GM23338 (cell line): ENCODE data around the gene TLE2. TPM values are rescaled to one million over a fixed set of nuclear protein-coding genes. Genes with fewer than 3 reads are reported as not detected.

Experiments used
- ATAC-seq: fragments of 200-7000 bp; cut with Tn5 transposase; 3 replicates; pipeline ENCODE4 v1.9.1; 2020
- DNase-seq: peaks from one replicate; pipeline ENCODE4 v3.0.0-alpha.2; 2015; ENCODE audit warnings: low spot score
- H2AFZ ChIP-seq: fragments of 200-600 bp; sonication (generic); 2 replicates; pipeline ENCODE4 v1.8.0; 2016; ENCODE audit warnings: antibody characterized with exemption, mild to moderate bottlenecking, moderate library complexity
- H3F3A ChIP-seq: fragments of 200-600 bp; sonication (generic); replicated peaks from 2 replicates; pipeline ENCODE4 v1.8.0; 2017; ENCODE audit warnings: antibody characterized with exemption, mixed run types, low read depth
- H3K27ac ChIP-seq: fragments of 200-600 bp; sonication (generic); 2 replicates; pipeline ENCODE4 v1.6.1; 2016; ENCODE audit warnings: low read depth
- H3K27me3 ChIP-seq: fragments of 200-600 bp; sonication (generic); 2 replicates; pipeline ENCODE4 v1.8.0; 2016; ENCODE audit warnings: mild to moderate bottlenecking, mixed run types, moderate library complexity; ENCODE audit not compliant: insufficient read depth
- H3K36me3 ChIP-seq: fragments of 200-600 bp; sonication (generic); 2 replicates; pipeline ENCODE4 v1.8.0; 2016; ENCODE audit warnings: mild to moderate bottlenecking; ENCODE audit not compliant: insufficient read depth
- H3K4me1 ChIP-seq: fragments of 200-600 bp; sonication (generic); 2 replicates; pipeline ENCODE4 v1.8.0; 2016; ENCODE audit warnings: mild to moderate bottlenecking, moderate library complexity; ENCODE audit not compliant: insufficient read depth
- H3K4me2 ChIP-seq: fragments of 200-600 bp; sonication (generic); 2 replicates; pipeline ENCODE4 v1.7.1; 2017; ENCODE audit warnings: mixed run types
- H3K4me3 ChIP-seq: fragments of 200-600 bp; sonication (generic); 2 replicates; pipeline ENCODE4 v1.6.1; 2016; ENCODE audit warnings: mixed run types
- H3K79me2 ChIP-seq: fragments of 200-600 bp; sonication (generic); replicated peaks from 2 replicates; pipeline ENCODE4 v1.8.0; 2017; ENCODE audit warnings: mild to moderate bottlenecking; ENCODE audit not compliant: insufficient read depth
- H3K9me2 ChIP-seq: fragments of 200-600 bp; sonication (generic); 2 replicates; pipeline ENCODE4 v1.8.0; 2017; ENCODE audit not compliant: insufficient read depth
- H4K20me1 ChIP-seq: fragments of 200-600 bp; sonication (generic); replicated peaks from 2 replicates; pipeline ENCODE4 v1.8.0; 2017; ENCODE audit warnings: mild to moderate bottlenecking; ENCODE audit not compliant: insufficient read depth
- H3K27ac Mint-ChIP-seq: 2 replicates; pipeline ENCODE4 v1.8.0; 2020; ENCODE audit warnings: inconsistent platforms, mild to moderate bottlenecking, moderate library complexity, mixed read lengths
- H3K27me3 Mint-ChIP-seq: 3 replicates; pipeline ENCODE4 v1.8.0; 2022; ENCODE audit warnings: low read depth, mild to moderate bottlenecking, moderate library complexity, mixed read lengths, inconsistent platforms; ENCODE audit not compliant: insufficient read depth, poor library complexity
- H3K36me3 Mint-ChIP-seq: 3 replicates; pipeline ENCODE4 v1.8.0; 2021; ENCODE audit warnings: low read depth, mild to moderate bottlenecking, inconsistent platforms, moderate library complexity, mixed read lengths
- H3K4me1 Mint-ChIP-seq: 3 replicates; pipeline ENCODE4 v1.8.0; 2020; ENCODE audit warnings: mild to moderate bottlenecking, inconsistent platforms, mixed read lengths
- H3K4me3 Mint-ChIP-seq: 3 replicates; pipeline ENCODE4 v1.8.0; 2021; ENCODE audit warnings: moderate library complexity, mild to moderate bottlenecking, inconsistent platforms, mixed read lengths
- H3K9me3 Mint-ChIP-seq: 3 replicates; pipeline ENCODE4 v1.8.0; 2020; ENCODE audit warnings: moderate library complexity, mild to moderate bottlenecking, inconsistent platforms, mixed read lengths
- CREB1 ChIP-seq: fragments of 250-450 bp; sonication (Bioruptor Pico); IDR thresholded peaks from 2 replicates; pipeline ENCODE4 v1.5.0; 2020; ENCODE audit warnings: low read depth, mild to moderate bottlenecking, moderate library complexity
- ETS1 ChIP-seq: IDR thresholded peaks from 2 replicates; pipeline ENCODE4 v1.6.1; 2016; ENCODE audit warnings: antibody characterized with exemption
- EZH2 ChIP-seq: fragments of 200-600 bp; sonication (generic); IDR thresholded peaks from one replicate; pipeline ENCODE4 v1.8.0; 2017; ENCODE audit warnings: antibody characterized with exemption, mild to moderate bottlenecking, low read depth; ENCODE audit not compliant: unreplicated experiment
- EZH2phosphoT487 ChIP-seq: fragments of 200-600 bp; sonication (generic); IDR thresholded peaks from one replicate; pipeline ENCODE4 v1.8.1; 2018; ENCODE audit warnings: antibody characterized with exemption; ENCODE audit not compliant: unreplicated experiment
- JUNB ChIP-seq: IDR thresholded peaks from one replicate; pipeline ENCODE4 v1.6.1; 2016; ENCODE audit warnings: antibody characterized with exemption; ENCODE audit not compliant: unreplicated experiment
- NANOG ChIP-seq: IDR thresholded peaks from 2 replicates; pipeline ENCODE4 v1.6.1; 2016; ENCODE audit warnings: antibody characterized with exemption, borderline replicate concordance
- POLR2AphosphoS5 ChIP-seq: IDR thresholded peaks from 2 replicates; pipeline ENCODE4 v1.6.1; 2016; ENCODE audit warnings: antibody characterized with exemption, low read depth
- REST ChIP-seq: IDR thresholded peaks from one replicate; pipeline ENCODE4 v1.6.1; 2018; ENCODE audit warnings: antibody characterized with exemption; ENCODE audit not compliant: unreplicated experiment
- STAT1 ChIP-seq: IDR thresholded peaks from one replicate; pipeline ENCODE4 v1.6.1; 2016; ENCODE audit warnings: antibody characterized with exemption; ENCODE audit not compliant: unreplicated experiment
- ZNF114 ChIP-seq: fragments of 250-450 bp; sonication (Bioruptor Pico); IDR thresholded peaks from 2 replicates; pipeline ENCODE4 v1.5.0; 2020; ENCODE audit warnings: mild to moderate bottlenecking, moderate library complexity
- ZNF331 ChIP-seq: fragments of 250-450 bp; sonication (Bioruptor Pico); IDR thresholded peaks from 2 replicates; pipeline ENCODE4 v1.5.0; 2020; ENCODE audit warnings: low read depth, mild to moderate bottlenecking, moderate library complexity
- polyA plus RNA-seq: library from polyadenylated mRNA; unstranded; fragments of >200 nt; fragmentation: Nextera tagmentation; extraction: Ambion mirVana; gene quantifications from 2 replicates; pipeline ENCODE4 v1.2.1, GENCODE V29; 2016
- total RNA-seq: library from RNA; depleted of rRNA; stranded (reverse); fragments of >200 nt; shearing (Covaris generic); gene quantifications from 2 replicates; pipeline ENCODE4 v1.2.3, GENCODE V29; 2014
- TF ChIP-seq, protein P1 (sequence below), 2 experiments: fragments of 200-600 bp in 1 of 2; sonication (generic) in 1 of 2; conservative IDR thresholded peaks; 2 replicates each; pipeline versions ENCODE4 v1.5.1 to v1.6.1; 2016 to 2017; ENCODE audit warnings: antibody characterized with exemption in 2 of 2, low read depth in 2 of 2, mild to moderate bottlenecking in 2 of 2, moderate library complexity in 1 of 2
- TF ChIP-seq, protein P2 (sequence below): fragments of 250-450 bp; sonication (Bioruptor Pico); IDR thresholded peaks from 2 replicates; pipeline ENCODE4 v1.5.0; 2020; ENCODE audit warnings: mild to moderate bottlenecking, moderate library complexity

TLE2 gene
- total and polyA plus RNA-seq, 2 experiments from 2014 or later, result 5.2 to 22.8 TPM

- ATAC-seq (no peak), DNase-seq (no peak)
- no peak overlapping the region for H3K27ac Mint-ChIP-seq
- TF ChIP-seq REST, result no peak
- TF ChIP-seq ZNF331 (CRISPR knock-in tag), result no peak
- TF ChIP-seq POLR2AphosphoS5, result no peak
- no peak for TF ChIP-seq STAT1
- no peak for TF ChIP-seq CREB1 (CRISPR knock-in tag)
- TF ChIP-seq NANOG, result no peak
- TF ChIP-seq, protein P1, sequence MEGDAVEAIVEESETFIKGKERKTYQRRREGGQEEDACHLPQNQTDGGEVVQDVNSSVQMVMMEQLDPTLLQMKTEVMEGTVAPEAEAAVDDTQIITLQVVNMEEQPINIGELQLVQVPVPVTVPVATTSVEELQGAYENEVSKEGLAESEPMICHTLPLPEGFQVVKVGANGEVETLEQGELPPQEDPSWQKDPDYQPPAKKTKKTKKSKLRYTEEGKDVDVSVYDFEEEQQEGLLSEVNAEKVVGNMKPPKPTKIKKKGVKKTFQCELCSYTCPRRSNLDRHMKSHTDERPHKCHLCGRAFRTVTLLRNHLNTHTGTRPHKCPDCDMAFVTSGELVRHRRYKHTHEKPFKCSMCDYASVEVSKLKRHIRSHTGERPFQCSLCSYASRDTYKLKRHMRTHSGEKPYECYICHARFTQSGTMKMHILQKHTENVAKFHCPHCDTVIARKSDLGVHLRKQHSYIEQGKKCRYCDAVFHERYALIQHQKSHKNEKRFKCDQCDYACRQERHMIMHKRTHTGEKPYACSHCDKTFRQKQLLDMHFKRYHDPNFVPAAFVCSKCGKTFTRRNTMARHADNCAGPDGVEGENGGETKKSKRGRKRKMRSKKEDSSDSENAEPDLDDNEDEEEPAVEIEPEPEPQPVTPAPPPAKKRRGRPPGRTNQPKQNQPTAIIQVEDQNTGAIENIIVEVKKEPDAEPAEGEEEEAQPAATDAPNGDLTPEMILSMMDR (conservative IDR thresholded peaks at IDR 0.05; ENCODE audit: low read depth in 2 of 2), result no peak
- TF ChIP-seq ZNF114 (CRISPR knock-in tag), result no peak
- TF ChIP-seq JUNB, result no peak
- TF ChIP-seq EZH2, result no peak
- TF ChIP-seq EZH2phosphoT487, result no peak
- TF ChIP-seq ETS1, result no peak
- TF ChIP-seq, protein P2, sequence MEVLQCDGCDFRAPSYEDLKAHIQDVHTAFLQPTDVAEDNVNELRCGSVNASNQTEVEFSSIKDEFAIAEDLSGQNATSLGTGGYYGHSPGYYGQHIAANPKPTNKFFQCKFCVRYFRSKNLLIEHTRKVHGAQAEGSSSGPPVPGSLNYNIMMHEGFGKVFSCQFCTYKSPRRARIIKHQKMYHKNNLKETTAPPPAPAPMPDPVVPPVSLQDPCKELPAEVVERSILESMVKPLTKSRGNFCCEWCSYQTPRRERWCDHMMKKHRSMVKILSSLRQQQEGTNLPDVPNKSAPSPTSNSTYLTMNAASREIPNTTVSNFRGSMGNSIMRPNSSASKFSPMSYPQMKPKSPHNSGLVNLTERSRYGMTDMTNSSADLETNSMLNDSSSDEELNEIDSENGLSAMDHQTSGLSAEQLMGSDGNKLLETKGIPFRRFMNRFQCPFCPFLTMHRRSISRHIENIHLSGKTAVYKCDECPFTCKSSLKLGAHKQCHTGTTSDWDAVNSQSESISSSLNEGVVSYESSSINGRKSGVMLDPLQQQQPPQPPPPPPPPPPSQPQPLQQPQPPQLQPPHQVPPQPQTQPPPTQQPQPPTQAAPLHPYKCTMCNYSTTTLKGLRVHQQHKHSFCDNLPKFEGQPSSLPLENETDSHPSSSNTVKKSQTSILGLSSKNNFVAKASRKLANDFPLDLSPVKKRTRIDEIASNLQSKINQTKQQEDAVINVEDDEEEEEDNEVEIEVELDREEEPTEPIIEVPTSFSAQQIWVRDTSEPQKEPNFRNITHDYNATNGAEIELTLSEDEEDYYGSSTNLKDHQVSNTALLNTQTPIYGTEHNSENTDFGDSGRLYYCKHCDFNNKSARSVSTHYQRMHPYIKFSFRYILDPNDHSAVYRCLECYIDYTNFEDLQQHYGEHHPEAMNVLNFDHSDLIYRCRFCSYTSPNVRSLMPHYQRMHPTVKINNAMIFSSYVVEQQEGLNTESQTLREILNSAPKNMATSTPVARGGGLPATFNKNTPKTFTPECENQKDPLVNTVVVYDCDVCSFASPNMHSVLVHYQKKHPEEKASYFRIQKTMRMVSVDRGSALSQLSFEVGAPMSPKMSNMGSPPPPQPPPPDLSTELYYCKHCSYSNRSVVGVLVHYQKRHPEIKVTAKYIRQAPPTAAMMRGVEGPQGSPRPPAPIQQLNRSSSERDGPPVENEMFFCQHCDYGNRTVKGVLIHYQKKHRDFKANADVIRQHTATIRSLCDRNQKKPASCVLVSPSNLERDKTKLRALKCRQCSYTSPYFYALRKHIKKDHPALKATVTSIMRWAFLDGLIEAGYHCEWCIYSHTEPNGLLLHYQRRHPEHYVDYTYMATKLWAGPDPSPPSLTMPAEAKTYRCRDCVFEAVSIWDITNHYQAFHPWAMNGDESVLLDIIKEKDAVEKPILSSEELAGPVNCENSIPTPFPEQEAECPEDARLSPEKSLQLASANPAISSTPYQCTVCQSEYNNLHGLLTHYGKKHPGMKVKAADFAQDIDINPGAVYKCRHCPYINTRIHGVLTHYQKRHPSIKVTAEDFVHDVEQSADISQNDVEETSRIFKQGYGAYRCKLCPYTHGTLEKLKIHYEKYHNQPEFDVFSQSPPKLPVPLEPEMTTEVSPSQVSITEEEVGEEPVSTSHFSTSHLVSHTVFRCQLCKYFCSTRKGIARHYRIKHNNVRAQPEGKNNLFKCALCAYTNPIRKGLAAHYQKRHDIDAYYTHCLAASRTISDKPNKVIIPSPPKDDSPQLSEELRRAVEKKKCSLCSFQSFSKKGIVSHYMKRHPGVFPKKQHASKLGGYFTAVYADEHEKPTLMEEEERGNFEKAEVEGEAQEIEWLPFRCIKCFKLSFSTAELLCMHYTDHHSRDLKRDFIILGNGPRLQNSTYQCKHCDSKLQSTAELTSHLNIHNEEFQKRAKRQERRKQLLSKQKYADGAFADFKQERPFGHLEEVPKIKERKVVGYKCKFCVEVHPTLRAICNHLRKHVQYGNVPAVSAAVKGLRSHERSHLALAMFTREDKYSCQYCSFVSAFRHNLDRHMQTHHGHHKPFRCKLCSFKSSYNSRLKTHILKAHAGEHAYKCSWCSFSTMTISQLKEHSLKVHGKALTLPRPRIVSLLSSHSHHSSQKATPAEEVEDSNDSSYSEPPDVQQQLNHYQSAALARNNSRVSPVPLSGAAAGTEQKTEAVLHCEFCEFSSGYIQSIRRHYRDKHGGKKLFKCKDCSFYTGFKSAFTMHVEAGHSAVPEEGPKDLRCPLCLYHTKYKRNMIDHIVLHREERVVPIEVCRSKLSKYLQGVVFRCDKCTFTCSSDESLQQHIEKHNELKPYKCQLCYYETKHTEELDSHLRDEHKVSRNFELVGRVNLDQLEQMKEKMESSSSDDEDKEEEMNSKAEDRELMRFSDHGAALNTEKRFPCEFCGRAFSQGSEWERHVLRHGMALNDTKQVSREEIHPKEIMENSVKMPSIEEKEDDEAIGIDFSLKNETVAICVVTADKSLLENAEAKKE (CRISPR knock-in tag), result no peak
- H3K4me1 ChIP-seq, result no peaks in the 10 kb centered on the region; the same call in 1 of the 2 replicates
- H3K4me2 ChIP-seq, result no peak overlapping the region
- no peaks in the 10 kb centered on the region; the same call in 2 of the 3 replicates for H3K9me3 Mint-ChIP-seq
- no peaks in the 10 kb centered on the region for H3K9me2 ChIP-seq
- no peak overlapping the region for H2AFZ ChIP-seq
- no peaks in the 10 kb centered on the region for H3F3A ChIP-seq
- H4K20me1 ChIP-seq, result no peaks in the 10 kb centered on the region
- H3K27me3 ChIP-seq, result no peaks in the 10 kb centered on the region
- H3K36me3 ChIP-seq, result no peaks in the 10 kb centered on the region
- no peaks in the 10 kb centered on the region; the same call in 1 of the 3 replicates for H3K4me1 Mint-ChIP-seq
- H3K27me3 Mint-ChIP-seq, result peaks cover 16% of the 10 kb centered on the region
- no peaks in the 10 kb centered on the region for H3K79me2 ChIP-seq
- H3K36me3 Mint-ChIP-seq, result no peaks in the 10 kb centered on the region
- H3K27ac ChIP-seq, result no peak overlapping the region
- H3K4me3 ChIP-seq, result no peak overlapping the region
- no peak overlapping the region for H3K4me3 Mint-ChIP-seq
Observed at GRCh38 chr19:2970201-2970835, 58.8 kb downstream of the TLE2 start.
